PC-9 (cell line): ENCODE measurements around the gene YTHDC1. TPM values are rescaled to one million over a fixed set of nuclear protein-coding genes. Genes with fewer than 3 reads are reported as not detected.

Experiments
- BruUV-seq: library from RNA; stranded (reverse); fragments of 400-500 nt; replicated peaks from 2 replicates; lab custom pipeline; 2021; lab: Mats Ljungman, UMichigan
- CTCF ChIA-PET: fragments of 300-600 bp; sonication (Branson Sonifier 250); formaldehyde crosslinking; loops from one replicate; lab custom pipeline; 2022; ENCODE audit warnings: antibody characterized with exemption; lab: Charles Lee
- POLR2A ChIA-PET: fragments of 300-600 bp; sonication (Branson Sonifier 250); formaldehyde crosslinking; loops from one replicate; lab custom pipeline; 2022; ENCODE audit warnings: antibody characterized with exemption; ENCODE audit not compliant: unreplicated experiment; lab: Charles Lee
- DNase-seq, 2 experiments: peaks; one replicate each; pipeline versions ENCODE4 v3.0.0 to v3.0.0-alpha.2; 2015 to 2022; ENCODE audit warnings: mixed read lengths in 1 of 2
- H2AFZ ChIP-seq: fragments of 200-600 bp; sonication (generic); 2 replicates; pipeline ENCODE4 v1.8.1; 2017; ENCODE audit warnings: antibody characterized with exemption
- H3F3A ChIP-seq: fragments of 200-600 bp; sonication (generic); 2 replicates; pipeline ENCODE4 v1.8.1; 2017; ENCODE audit warnings: antibody characterized with exemption, mild to moderate bottlenecking, low read depth; ENCODE audit not compliant: insufficient read depth
- H3K27ac ChIP-seq: fragments of 200-600 bp; sonication (generic); 2 replicates; pipeline ENCODE4 v1.6.1; 2016; ENCODE audit warnings: mixed run types
- H3K27me3 ChIP-seq: fragments of 200-600 bp; sonication (generic); 2 replicates; pipeline ENCODE4 v1.6.1; 2016; ENCODE audit warnings: low read depth, mixed run types; ENCODE audit not compliant: insufficient read depth
- H3K36me3 ChIP-seq: fragments of 200-600 bp; sonication (generic); 2 replicates; pipeline ENCODE4 v1.6.1; 2016; ENCODE audit warnings: low read depth, mixed run types
- H3K4me1 ChIP-seq: fragments of 200-600 bp; sonication (generic); replicated peaks from 2 replicates; pipeline ENCODE4 v1.6.1; 2016; ENCODE audit warnings: mixed run types; ENCODE audit not compliant: insufficient read depth
- H3K4me2 ChIP-seq: fragments of 200-600 bp; sonication (generic); 2 replicates; pipeline ENCODE4 v1.6.1; 2017; ENCODE audit warnings: mixed run types
- H3K4me3 ChIP-seq: fragments of 200-600 bp; sonication (generic); 2 replicates; pipeline ENCODE4 v1.6.1; 2016; ENCODE audit warnings: mixed run types
- H3K79me2 ChIP-seq: fragments of 200-600 bp; sonication (generic); 2 replicates; pipeline ENCODE4 v1.6.1; 2017; ENCODE audit warnings: low read depth, mixed run types
- H3K9me2 ChIP-seq: fragments of 200-600 bp; sonication (generic); 2 replicates; pipeline ENCODE4 v1.8.1; 2017; ENCODE audit warnings: mild to moderate bottlenecking; ENCODE audit not compliant: insufficient read depth
- H3K9me3 ChIP-seq: fragments of 200-600 bp; sonication (generic); 2 replicates; pipeline ENCODE4 v1.8.1; 2016; ENCODE audit warnings: low read depth; ENCODE audit not compliant: insufficient read depth
- H4K20me1 ChIP-seq: fragments of 200-600 bp; sonication (generic); 2 replicates; pipeline ENCODE4 v1.8.1; 2017; ENCODE audit not compliant: insufficient read depth
- EZH2 ChIP-seq: fragments of 200-600 bp; sonication (generic); IDR thresholded peaks from 2 replicates; pipeline ENCODE4 v1.8.0; 2017; ENCODE audit warnings: antibody characterized with exemption, low read depth
- intact Hi-C: fragments of 100-400 bp; cut with micrococcal nuclease; formaldehyde crosslinking; loops from one replicate; pipeline ENCODE4 v1.10.0; 2022; ENCODE audit not compliant: unreplicated experiment
- total RNA-seq: library from RNA; stranded (reverse); gene quantifications from 2 replicates; pipeline ENCODE4 v1.2.3, GENCODE V29; 2021
- TF ChIP-seq, protein P1 (sequence below): fragments of 200-600 bp; sonication (generic); conservative IDR thresholded peaks from 2 replicates; pipeline ENCODE4 v1.6.1; 2017; ENCODE audit warnings: mixed run types, antibody characterized with exemption, mild to moderate bottlenecking, moderate library complexity

The YTHDC1 gene
- total RNA-seq, 1 experiment from 2014 or later: 83.6 TPM

DNA sequence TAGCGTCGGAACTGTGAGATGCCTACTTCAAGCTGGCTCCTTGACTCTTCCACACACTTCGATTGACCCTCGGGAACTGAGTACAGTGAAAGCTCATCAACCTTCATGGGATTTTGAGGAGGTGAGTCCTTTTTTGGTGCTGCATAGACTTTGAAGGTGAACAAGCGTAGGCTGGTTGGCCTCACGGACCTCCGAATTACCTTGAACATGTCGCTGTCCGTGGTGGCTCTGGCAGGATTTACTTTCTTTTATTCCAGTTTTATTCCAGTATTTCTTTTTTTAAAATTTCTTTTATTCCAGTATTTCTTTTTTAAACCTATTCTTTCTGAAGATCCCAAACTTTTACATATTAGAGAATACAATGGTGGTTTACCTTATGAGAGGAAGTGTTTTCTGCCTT is 45.2 kb downstream of the YTHDC1 start:
- POLR2A ChIA-PET: no interaction called here
- H3K9me2 ChIP-seq: no peaks in the 10 kb centered on the region
- no peak for DNase-seq
- no peak for TF ChIP-seq EZH2
- TF ChIP-seq, protein P1, sequence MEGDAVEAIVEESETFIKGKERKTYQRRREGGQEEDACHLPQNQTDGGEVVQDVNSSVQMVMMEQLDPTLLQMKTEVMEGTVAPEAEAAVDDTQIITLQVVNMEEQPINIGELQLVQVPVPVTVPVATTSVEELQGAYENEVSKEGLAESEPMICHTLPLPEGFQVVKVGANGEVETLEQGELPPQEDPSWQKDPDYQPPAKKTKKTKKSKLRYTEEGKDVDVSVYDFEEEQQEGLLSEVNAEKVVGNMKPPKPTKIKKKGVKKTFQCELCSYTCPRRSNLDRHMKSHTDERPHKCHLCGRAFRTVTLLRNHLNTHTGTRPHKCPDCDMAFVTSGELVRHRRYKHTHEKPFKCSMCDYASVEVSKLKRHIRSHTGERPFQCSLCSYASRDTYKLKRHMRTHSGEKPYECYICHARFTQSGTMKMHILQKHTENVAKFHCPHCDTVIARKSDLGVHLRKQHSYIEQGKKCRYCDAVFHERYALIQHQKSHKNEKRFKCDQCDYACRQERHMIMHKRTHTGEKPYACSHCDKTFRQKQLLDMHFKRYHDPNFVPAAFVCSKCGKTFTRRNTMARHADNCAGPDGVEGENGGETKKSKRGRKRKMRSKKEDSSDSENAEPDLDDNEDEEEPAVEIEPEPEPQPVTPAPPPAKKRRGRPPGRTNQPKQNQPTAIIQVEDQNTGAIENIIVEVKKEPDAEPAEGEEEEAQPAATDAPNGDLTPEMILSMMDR: no peak
- no peaks in the 10 kb centered on the region for H3F3A ChIP-seq
- BruUV-seq: no TSS peak
- intact Hi-C loops: no loop called here
- CTCF ChIA-PET: no interaction called here
- no peak overlapping the region for H3K4me2 ChIP-seq
- H3K9me3 ChIP-seq: no peaks in the 10 kb centered on the region
- H3K27ac ChIP-seq: no peak overlapping the region
- no peaks in the 10 kb centered on the region for H3K36me3 ChIP-seq
- H3K79me2 ChIP-seq: no peaks in the 10 kb centered on the region
- no peak overlapping the region for H2AFZ ChIP-seq
- H3K27me3 ChIP-seq: no peaks in the 10 kb centered on the region
- H3K4me1 ChIP-seq: no peaks in the 10 kb centered on the region
- no peak overlapping the region for H3K4me3 ChIP-seq
- no peaks in the 10 kb centered on the region for H4K20me1 ChIP-seq

DNA sequence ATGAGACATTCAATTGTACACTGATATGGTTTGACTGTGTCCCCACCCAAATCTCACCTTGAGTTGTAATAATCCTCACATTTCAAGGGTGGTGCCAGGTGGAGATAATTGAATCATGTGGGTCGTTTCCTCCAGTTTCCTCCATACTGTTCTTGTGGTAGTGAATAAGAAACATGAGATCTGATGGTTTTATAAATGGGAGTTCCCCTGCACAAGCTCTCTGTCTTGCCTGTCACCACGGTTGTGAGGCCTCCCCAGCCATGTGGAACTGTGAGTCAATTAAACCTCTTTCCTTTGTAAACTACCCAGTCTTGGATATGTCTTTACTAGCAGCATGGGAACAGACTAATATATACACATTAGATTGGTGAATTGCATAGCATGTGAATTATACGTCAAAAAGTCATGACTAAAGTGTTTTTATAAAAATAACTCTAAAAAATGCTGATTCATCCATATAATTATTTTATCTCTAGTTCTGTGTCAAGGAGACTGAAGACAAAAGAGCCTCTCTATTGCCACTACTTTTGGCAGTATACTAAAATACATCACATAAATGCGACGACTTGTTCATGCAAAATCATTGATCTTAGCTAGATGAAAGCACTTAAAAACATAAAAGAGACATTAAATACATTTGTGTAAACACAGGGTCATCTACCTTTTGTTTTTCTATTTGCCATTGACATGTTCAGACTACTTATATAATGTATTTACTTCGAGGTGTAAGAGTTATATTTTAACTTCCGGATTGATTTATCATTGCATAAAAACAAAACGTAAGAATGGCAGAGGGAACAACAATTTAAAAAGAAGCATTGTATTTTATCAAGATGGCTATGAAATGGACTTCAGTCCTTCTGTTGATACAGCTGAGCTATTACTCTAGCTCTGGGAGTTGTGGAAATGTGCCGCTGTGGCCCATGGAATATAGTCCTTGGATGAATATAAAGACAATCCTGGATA is 50.1 kb downstream of the YTHDC1 start:
- Histone ChIP-seq H3K4me1 (no peaks in the 10 kb centered on the region), H3K79me2 (no peaks in the 10 kb centered on the region), H3K4me2 (no peak overlapping the region), H3K27ac (no peak overlapping the region), H4K20me1 (no peaks in the 10 kb centered on the region), H2AFZ (no peak overlapping the region), H3K36me3 (no peaks in the 10 kb centered on the region), H3K9me3 (no peaks in the 10 kb centered on the region), H3K27me3 (no peaks in the 10 kb centered on the region), H3K9me2 (no peaks in the 10 kb centered on the region), H3K4me3 (no peak overlapping the region), H3F3A (no peaks in the 10 kb centered on the region)
- no peak for DNase-seq
- TF ChIP-seq, protein P1: no peak
- TF ChIP-seq EZH2: no peak
- intact Hi-C loops: no loop called here
- no TSS peak for BruUV-seq
- ChIA-PET CTCF (no interaction called here), POLR2A (no interaction called here)

DNA sequence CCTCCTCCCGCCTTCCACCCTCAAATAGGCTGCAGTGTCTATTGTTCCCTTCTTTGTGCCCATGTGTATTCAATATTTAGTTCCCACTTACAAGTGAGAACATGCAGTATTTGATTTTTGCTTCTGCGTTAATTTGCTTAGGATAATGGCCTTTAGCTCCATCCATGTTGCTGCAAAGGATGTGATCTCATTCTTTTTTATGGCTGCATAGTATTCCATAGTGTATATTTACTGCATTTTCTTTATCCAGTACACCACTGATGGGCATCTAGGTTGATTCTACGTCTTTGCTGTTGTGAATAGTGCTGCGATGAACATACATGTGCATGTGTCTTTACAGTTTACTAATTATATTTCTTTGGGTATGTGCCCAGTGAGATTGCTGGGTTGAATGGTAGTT is 52.8 kb downstream of the YTHDC1 start:
- no peak for TF ChIP-seq EZH2
- TF ChIP-seq, protein P1: no peak
- CTCF ChIA-PET: no interaction called here
- no peaks in the 10 kb centered on the region for H3K4me1 ChIP-seq

More for the DNA sequence above, 52.8 kb downstream of the YTHDC1 start:
- Histone ChIP-seq H3K4me3 (no peak overlapping the region), H2AFZ (no peak overlapping the region), H3K79me2 (no peaks in the 10 kb centered on the region), H3K27ac (no peak overlapping the region), H3K27me3 (no peaks in the 10 kb centered on the region), H3K36me3 (no peaks in the 10 kb centered on the region), H4K20me1 (no peaks in the 10 kb centered on the region), H3K4me2 (no peak overlapping the region), H3F3A (no peaks in the 10 kb centered on the region), H3K9me3 (no peaks in the 10 kb centered on the region), H3K9me2 (no peaks in the 10 kb centered on the region)
- intact Hi-C loops: no loop called here
- BruUV-seq: no TSS peak
- POLR2A ChIA-PET: no interaction called here
- DNase-seq: no peak
